ENCODE results near the gene PXK.
"Not testable (repeated sequence)": the region's sequence is repeated elsewhere in the genome, so short reads cannot be mapped to it uniquely, and the experiment has no call there.

DNA sequence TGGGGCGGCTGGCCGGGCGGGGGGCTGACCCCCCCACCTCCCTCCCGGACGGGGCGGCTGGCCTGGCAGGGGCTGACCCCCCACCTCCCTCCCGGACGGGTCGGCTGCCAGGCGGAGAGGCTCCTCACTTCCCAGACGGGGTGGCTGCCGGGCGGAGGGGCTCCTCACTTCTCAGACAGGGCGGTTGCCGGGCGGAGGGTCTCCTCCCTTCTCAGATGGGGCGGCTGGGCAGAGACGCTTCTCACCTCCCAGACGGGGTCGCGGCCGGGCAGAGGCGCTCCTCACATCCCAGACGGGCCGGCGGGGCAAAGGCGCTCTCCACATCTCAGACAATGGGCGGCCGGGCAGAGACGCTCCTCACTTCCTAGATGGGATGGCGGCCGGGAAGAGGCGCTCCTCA, 42.2 kb upstream of the PXK start:
- TF ChIP-seq, protein P1, sequence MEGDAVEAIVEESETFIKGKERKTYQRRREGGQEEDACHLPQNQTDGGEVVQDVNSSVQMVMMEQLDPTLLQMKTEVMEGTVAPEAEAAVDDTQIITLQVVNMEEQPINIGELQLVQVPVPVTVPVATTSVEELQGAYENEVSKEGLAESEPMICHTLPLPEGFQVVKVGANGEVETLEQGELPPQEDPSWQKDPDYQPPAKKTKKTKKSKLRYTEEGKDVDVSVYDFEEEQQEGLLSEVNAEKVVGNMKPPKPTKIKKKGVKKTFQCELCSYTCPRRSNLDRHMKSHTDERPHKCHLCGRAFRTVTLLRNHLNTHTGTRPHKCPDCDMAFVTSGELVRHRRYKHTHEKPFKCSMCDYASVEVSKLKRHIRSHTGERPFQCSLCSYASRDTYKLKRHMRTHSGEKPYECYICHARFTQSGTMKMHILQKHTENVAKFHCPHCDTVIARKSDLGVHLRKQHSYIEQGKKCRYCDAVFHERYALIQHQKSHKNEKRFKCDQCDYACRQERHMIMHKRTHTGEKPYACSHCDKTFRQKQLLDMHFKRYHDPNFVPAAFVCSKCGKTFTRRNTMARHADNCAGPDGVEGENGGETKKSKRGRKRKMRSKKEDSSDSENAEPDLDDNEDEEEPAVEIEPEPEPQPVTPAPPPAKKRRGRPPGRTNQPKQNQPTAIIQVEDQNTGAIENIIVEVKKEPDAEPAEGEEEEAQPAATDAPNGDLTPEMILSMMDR (IDR thresholded peaks at IDR 0.05; ENCODE audit: low read length) = not testable (repeated sequence)
- TF ChIP-seq EZH2phosphoT487 (IDR thresholded peaks at IDR 0.05; ENCODE audit: low read length) = not testable (repeated sequence)
